HG03095 (cell line): ENCODE results near the gene EPB41L4A.
"Not testable (repeated sequence)": the region's sequence is repeated elsewhere in the genome, so short reads cannot be mapped to it uniquely, and the experiment has no call there.

Source experiments
- ATAC-seq: cut with Tn5 transposase; IDR thresholded peaks from one replicate; pipeline ENCODE4 v1.9.1; 2021; ENCODE audit warnings: moderate library complexity; ENCODE audit not compliant: unreplicated experiment

EPB41L4A gene

GRCh38 chr5:112419164-112419985 is at the start of gene EPB41L4A:
Gene EPB41L4A, minus strand, starts transcription at chr5:112419277. Its CDS starts 238 bp downstream, at chr5:112419039.
- peak; percentile 20 for ATAC-seq

- ATAC-seq, result no peak
Measured at GRCh38 chr5:112467485-112467884, 48.4 kb upstream of the EPB41L4A start.

- not testable (repeated sequence) for ATAC-seq
Measured at GRCh38 chr5:112466261-112466660, 47.2 kb upstream of the EPB41L4A start.

GRCh38 chr5:112447187-112447760 is 28.2 kb upstream of the EPB41L4A start:
- ATAC-seq, result not testable (repeated sequence)

- no peak for ATAC-seq
Measured at GRCh38 chr5:112445626-112446350, 26.7 kb upstream of the EPB41L4A start.

GRCh38 chr5:112443932-112444331 is 24.9 kb upstream of the EPB41L4A start:
- ATAC-seq, result not testable (repeated sequence)

GRCh38 chr5:112440031-112440430 is 21.0 kb upstream of the EPB41L4A start:
- ATAC-seq, result no peak

- no peak for ATAC-seq
Measured at GRCh38 chr5:112436144-112436543, 17.1 kb upstream of the EPB41L4A start.

GRCh38 chr5:112434641-112435040 is 15.6 kb upstream of the EPB41L4A start:
- ATAC-seq, result no peak

- ATAC-seq, result not testable (repeated sequence)
Measured at GRCh38 chr5:112426202-112426601, 7.1 kb upstream of the EPB41L4A start.

GRCh38 chr5:112419986-112420864 is 1.1 kb upstream of the EPB41L4A start:
- peak; percentile 88 for ATAC-seq

GRCh38 chr5:112418659-112419163 is 366 bp downstream of the EPB41L4A start:
- no peak for ATAC-seq

GRCh38 chr5:112417931-112418658 is 982 bp downstream of the EPB41L4A start:
- ATAC-seq, result peak; percentile 40

GRCh38 chr5:112415552-112415951 is 3.5 kb downstream of the EPB41L4A start:
- no peak for ATAC-seq

GRCh38 chr5:112413611-112414010 is 5.5 kb downstream of the EPB41L4A start:
- ATAC-seq, result no peak

- no peak for ATAC-seq
Measured at GRCh38 chr5:112412346-112412745, 6.7 kb downstream of the EPB41L4A start.

GRCh38 chr5:112411903-112412302 is 7.2 kb downstream of the EPB41L4A start:
- ATAC-seq, result no peak

GRCh38 chr5:112407666-112408065 is 11.4 kb downstream of the EPB41L4A start:
- no peak for ATAC-seq

GRCh38 chr5:112407240-112407639 is 11.8 kb downstream of the EPB41L4A start:
- ATAC-seq, result no peak

GRCh38 chr5:112403069-112403468 is 16.0 kb downstream of the EPB41L4A start:
- no peak for ATAC-seq
